Esophagus squamous epithelium (tissue), 5 donors: ENCODE data around the gene MSMO1. TPM values are rescaled to one million over a fixed set of nuclear protein-coding genes. Genes with fewer than 3 reads are reported as not detected.

ENCODE experiments used
- DNase-seq: peaks from one replicate; lab custom pipeline; 2025; lab: John Stamatoyannopoulos, UW
- H3K27ac ChIP-seq, 4 donors: fragments of 200-600 bp; sonication (generic); one replicate each; pipeline ENCODE4 v1.5.1; 2016 to 2019; ENCODE audit warnings: mild to moderate bottlenecking in 1 of 4
- H3K27me3 ChIP-seq, 4 donors: fragments of 200-600 bp; sonication (generic); 1 replicate in 3 of 4; 2 replicates in 1 of 4; pipeline versions ENCODE4 v1.5.1 to v1.6.0; 2017 to 2021; ENCODE audit warnings: antibody characterized with exemption in 1 of 4
- H3K36me3 ChIP-seq, 3 donors: fragments of 200-600 bp; sonication (generic); one replicate each; pipeline ENCODE4 v1.5.1; 2016 to 2019
- H3K4me1 ChIP-seq, 3 donors: fragments of 200-600 bp; sonication (generic); one replicate each; pipeline ENCODE4 v1.5.1; 2017 to 2019
- H3K4me3 ChIP-seq, 4 donors: fragments of 200-600 bp; sonication (generic); 1 replicate in 3 of 4; 2 replicates in 1 of 4; pipeline ENCODE4 v1.5.1; 2016 to 2019; ENCODE audit warnings: mild to moderate bottlenecking in 2 of 4, moderate library complexity in 1 of 4
- H3K9me3 ChIP-seq, 3 donors: fragments of 200-600 bp; sonication (generic); one replicate each; pipeline ENCODE4 v1.5.1; 2016 to 2019
- POLR2A ChIP-seq, 4 donors: fragments of 450-650 bp; IDR thresholded peaks; one replicate each; pipeline ENCODE4 v1.6.1; 2017; ENCODE audit warnings: antibody characterized with exemption in 4 of 4, mild to moderate bottlenecking in 4 of 4, moderate library complexity in 3 of 4
- WGBS, 2 donors: methylation state at CpG; one replicate each; pipeline ENCODE4 v1.1.5; 2018; 5-methylcytosine and 5-hydroxymethylcytosine counted together
- intact Hi-C: fragments of 100-400 bp; cut with DNase I; formaldehyde crosslinking; loops from one replicate; pipeline ENCODE4 v1.15.0; 2022
- total RNA-seq, 4 donors: library from RNA; depleted of rRNA; stranded (reverse); fragments of >200 nt; gene quantifications; one replicate each; pipeline ENCODE4 v1.1.0, GENCODE V29; 2016
- TF ChIP-seq, protein P1 (sequence below), 6 experiments: fragments of 450-650 bp in 4 of 6; fragments of 200-600 bp in 2 of 6; sonication (generic) in 2 of 6; IDR thresholded peaks; one replicate each; pipeline ENCODE4 v1.5.1; 2016 to 2019; ENCODE audit warnings: antibody characterized with exemption in 6 of 6, mild to moderate bottlenecking in 4 of 6, moderate library complexity in 4 of 6
- donor health status: DM: yes; HTN: yes; CAD: no.

The MSMO1 gene
- total RNA-seq, 4 donors from 2014 or later, result 122 to 302 (median 172) TPM

DNA sequence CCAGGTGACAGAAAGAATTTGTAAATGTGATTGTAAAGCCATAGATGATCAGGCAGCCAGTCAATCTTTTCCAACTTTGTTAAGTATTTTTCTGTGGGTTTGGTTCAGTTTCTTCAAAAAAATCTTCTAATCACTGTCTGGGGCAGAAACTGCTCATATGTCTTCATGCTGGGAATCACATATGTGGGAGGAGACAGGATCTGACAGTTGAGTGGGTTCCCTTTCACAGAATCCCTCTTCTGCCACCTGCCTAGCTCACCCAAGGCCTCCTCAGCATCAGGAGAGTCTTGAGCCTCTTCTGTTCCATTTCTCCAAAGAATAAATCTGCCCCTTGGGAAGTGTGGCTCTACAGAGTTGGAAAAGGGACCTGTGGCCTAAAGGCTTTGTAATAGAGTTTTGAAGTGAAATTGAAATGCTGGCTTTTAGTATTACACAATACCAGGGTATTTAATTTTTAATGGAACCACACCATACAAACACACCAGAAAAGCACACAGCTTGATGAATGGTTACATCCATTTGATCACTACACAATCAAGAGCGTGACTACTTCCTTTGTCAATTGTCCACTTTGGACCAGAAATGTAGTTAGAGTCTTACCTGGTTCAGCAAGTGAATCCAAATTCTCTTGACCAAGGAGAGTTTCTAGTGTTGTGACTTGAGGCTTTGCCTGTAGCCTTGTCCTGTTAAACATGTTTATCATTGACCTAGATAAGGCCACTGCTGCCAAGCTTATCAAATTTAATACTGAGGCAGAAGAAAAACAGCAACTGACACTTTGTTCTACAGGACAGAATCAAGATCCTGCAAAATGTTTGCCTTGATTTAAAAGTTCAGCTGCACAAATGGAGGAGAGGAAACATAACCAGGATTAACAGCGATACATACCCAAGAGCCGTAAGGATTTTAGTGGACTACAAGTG, 20.4 kb downstream of the MSMO1 start:
- Histone ChIP-seq H3K27ac (no peak overlapping the region), H3K27me3 (no peaks in the 10 kb centered on the region), H3K9me3 (no peaks in the 10 kb centered on the region), H3K4me1 (no peaks in the 10 kb centered on the region), H3K36me3 (peaks cover 0 to 9% (median 0%) of the 10 kb centered on the region in 3 donors), H3K4me3 (no peak overlapping the region)
- intact Hi-C loops, result no loop called here
- no peak for DNase-seq
- WGBS, 2 donors, result 91 to 94% methylated on average over 3 of the region's 3 CpGs
- TF ChIP-seq POLR2A (IDR thresholded peaks at IDR 0.05), result no peak
- TF ChIP-seq, protein P1, sequence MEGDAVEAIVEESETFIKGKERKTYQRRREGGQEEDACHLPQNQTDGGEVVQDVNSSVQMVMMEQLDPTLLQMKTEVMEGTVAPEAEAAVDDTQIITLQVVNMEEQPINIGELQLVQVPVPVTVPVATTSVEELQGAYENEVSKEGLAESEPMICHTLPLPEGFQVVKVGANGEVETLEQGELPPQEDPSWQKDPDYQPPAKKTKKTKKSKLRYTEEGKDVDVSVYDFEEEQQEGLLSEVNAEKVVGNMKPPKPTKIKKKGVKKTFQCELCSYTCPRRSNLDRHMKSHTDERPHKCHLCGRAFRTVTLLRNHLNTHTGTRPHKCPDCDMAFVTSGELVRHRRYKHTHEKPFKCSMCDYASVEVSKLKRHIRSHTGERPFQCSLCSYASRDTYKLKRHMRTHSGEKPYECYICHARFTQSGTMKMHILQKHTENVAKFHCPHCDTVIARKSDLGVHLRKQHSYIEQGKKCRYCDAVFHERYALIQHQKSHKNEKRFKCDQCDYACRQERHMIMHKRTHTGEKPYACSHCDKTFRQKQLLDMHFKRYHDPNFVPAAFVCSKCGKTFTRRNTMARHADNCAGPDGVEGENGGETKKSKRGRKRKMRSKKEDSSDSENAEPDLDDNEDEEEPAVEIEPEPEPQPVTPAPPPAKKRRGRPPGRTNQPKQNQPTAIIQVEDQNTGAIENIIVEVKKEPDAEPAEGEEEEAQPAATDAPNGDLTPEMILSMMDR (IDR thresholded peaks at IDR 0.05), result no peak

GRCh38 chr4:165351359-165352130, 24.1 kb downstream of the MSMO1 start:
- H3K4me1 ChIP-seq, result no peaks in the 10 kb centered on the region
- TF ChIP-seq, protein P1 (IDR thresholded peaks at IDR 0.05), result no peak
- intact Hi-C loops, result no loop called here
- no peaks in the 10 kb centered on the region for H3K36me3 ChIP-seq
- no peaks in the 10 kb centered on the region for H3K27me3 ChIP-seq
- H3K27ac ChIP-seq, result no peak overlapping the region
- no peaks in the 10 kb centered on the region for H3K9me3 ChIP-seq
- no peak for DNase-seq
- WGBS, 2 donors, result 90 to 91% methylated on average over 3 to 4 of the region's 5 CpGs
- no peak overlapping the region for H3K4me3 ChIP-seq

GRCh38 chr4:165355900-165356300, 28.4 kb downstream of the MSMO1 start:
- TF ChIP-seq, protein P1 (IDR thresholded peaks at IDR 0.05), result peak in 4 of 6 experiments; percentile 7 to 45 (median 22)
- TF ChIP-seq POLR2A (IDR thresholded peaks at IDR 0.05), result no peak

DNA sequence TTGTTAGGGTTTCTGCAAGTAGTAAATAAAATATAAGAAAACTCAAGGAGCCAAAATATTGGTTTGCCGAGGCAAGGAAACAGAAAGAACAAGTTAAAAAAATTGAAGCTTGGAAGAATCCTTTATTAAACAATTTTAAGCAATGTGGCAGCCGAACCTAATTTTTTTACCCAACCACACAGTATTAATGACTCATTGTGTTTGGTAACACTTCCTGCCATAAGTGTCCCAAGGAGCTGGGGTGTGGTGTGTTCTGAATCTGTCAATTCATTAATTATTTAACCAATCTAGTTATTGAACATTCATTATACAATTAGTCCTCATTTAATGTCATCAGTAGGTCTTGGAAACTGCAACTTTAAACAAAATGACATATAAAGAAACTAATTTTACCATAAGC, 32.0 kb downstream of the MSMO1 start:
- no peak overlapping the region for H3K4me3 ChIP-seq
- H3K27ac ChIP-seq, result no peak overlapping the region
- peaks cover 0 to 4% (median 0%) of the 10 kb centered on the region in 4 donors for H3K27me3 ChIP-seq
- no peaks in the 10 kb centered on the region for H3K4me1 ChIP-seq
- DNase-seq, result no peak
- no peaks in the 10 kb centered on the region for H3K9me3 ChIP-seq
- TF ChIP-seq, protein P1 (IDR thresholded peaks at IDR 0.05), result no peak
- no peak for TF ChIP-seq POLR2A (IDR thresholded peaks at IDR 0.05)
- intact Hi-C loops, result no loop called here
- H3K36me3 ChIP-seq, result no peaks in the 10 kb centered on the region
- 33 to 36% methylated on average over 2 of the region's 2 CpGs for WGBS, 2 donors

More at GRCh38 chr4:165355900-165356300, 28.4 kb downstream of the MSMO1 start:
- Histone ChIP-seq H3K9me3 (no peaks in the 10 kb centered on the region), H3K36me3 (no peaks in the 10 kb centered on the region), H3K4me1 (no peaks in the 10 kb centered on the region), H3K4me3 (no peak overlapping the region), H3K27me3 (peaks cover 0 to under 1% (median 0%) of the 10 kb centered on the region in 4 donors), H3K27ac (no peak overlapping the region)
- intact Hi-C loops, result no loop called here
- no peak for DNase-seq
- 0% methylated on average over 2 of the region's 2 CpGs; no CpG with 5 or more reads in 1 of the 2 donors for WGBS, 2 donors
